ENCODE measurements around the gene GLYATL3.

GLYATL3 gene

GRCh38 chr6:49543087-49543858 lies 43.5 kb downstream of the GLYATL3 start:
- Histone ChIP-seq H3K36me3 (no peaks in the 10 kb centered on the region), H3K9ac (no peak overlapping the region), H3K4me3 (no peak overlapping the region), H3K4me2 (no peak overlapping the region), H3K4me1 (no peaks in the 10 kb centered on the region), H3K27me3 (no peaks in the 10 kb centered on the region), H3K27ac (no peak overlapping the region), H3K9me3 (no peaks in the 10 kb centered on the region), H4K20me1 (no peaks in the 10 kb centered on the region)
- TF ChIP-seq Cebpa-rat (IDR thresholded peaks at IDR 0.05): no peak

- Histone ChIP-seq H3K4me3 (no peak overlapping the region), H3K27ac (no peak overlapping the region), H3K9me3 (peaks cover 12% of the 10 kb centered on the region), H3K36me3 (no peaks in the 10 kb centered on the region), H3K4me2 (no peak overlapping the region), H3K9ac (no peak overlapping the region), H3K4me1 (no peaks in the 10 kb centered on the region), H3K27me3 (no peaks in the 10 kb centered on the region), H4K20me1 (no peaks in the 10 kb centered on the region)
- no peak for TF ChIP-seq Cebpa-rat (IDR thresholded peaks at IDR 0.05)
Measured at GRCh38 chr6:49546331-49546730, 46.6 kb downstream of the GLYATL3 start.

GRCh38 chr6:49548613-49549304 lies 49.0 kb downstream of the GLYATL3 start:
- Histone ChIP-seq H4K20me1 (no peaks in the 10 kb centered on the region), H3K27me3 (no peaks in the 10 kb centered on the region), H3K4me3 (no peak overlapping the region), H3K9ac (no peak overlapping the region), H3K9me3 (peaks cover 12% of the 10 kb centered on the region), H3K4me1 (no peaks in the 10 kb centered on the region), H3K4me2 (no peak overlapping the region), H3K27ac (no peak overlapping the region), H3K36me3 (no peaks in the 10 kb centered on the region)
- no peak for TF ChIP-seq Cebpa-rat (IDR thresholded peaks at IDR 0.05)

GRCh38 chr6:49549691-49550491 lies 50.2 kb downstream of the GLYATL3 start:
- Histone ChIP-seq H3K36me3 (no peaks in the 10 kb centered on the region), H4K20me1 (no peaks in the 10 kb centered on the region), H3K4me3 (no peak overlapping the region), H3K9ac (no peak overlapping the region), H3K9me3 (peaks cover 12% of the 10 kb centered on the region), H3K27me3 (no peaks in the 10 kb centered on the region), H3K4me1 (no peaks in the 10 kb centered on the region), H3K27ac (no peak overlapping the region), H3K4me2 (no peak overlapping the region)
- TF ChIP-seq Cebpa-rat (IDR thresholded peaks at IDR 0.05): no peak

GRCh38 chr6:49550492-49551077 lies 50.9 kb downstream of the GLYATL3 start, which contains the start of gene C6orf141:
Gene C6orf141, plus strand, starts transcription at chr6:49550668. Its CDS starts 125 bp downstream, at chr6:49550793.
- no peaks in the 10 kb centered on the region for H3K4me1 ChIP-seq
- no peak for TF ChIP-seq Cebpa-rat (IDR thresholded peaks at IDR 0.05)
- H3K27ac ChIP-seq: no peak within 1 kb of the TSS
- H3K4me3 ChIP-seq: no peak within 1 kb of the TSS
- no peak within 1 kb of the TSS for H3K9ac ChIP-seq
- H3K4me2 ChIP-seq: no peak within 1 kb of the TSS
- no peaks in the 10 kb centered on the region for H4K20me1 ChIP-seq
- no peaks in the 10 kb centered on the region for H3K27me3 ChIP-seq
- peaks cover 12% of the 10 kb centered on the region for H3K9me3 ChIP-seq
- no peaks in the 10 kb centered on the region for H3K36me3 ChIP-seq

- peaks cover 12% of the 10 kb centered on the region for H3K9me3 ChIP-seq
- H3K27me3 ChIP-seq: no peaks in the 10 kb centered on the region
- H3K27ac ChIP-seq: no peak overlapping the region
- no peaks in the 10 kb centered on the region for H3K4me1 ChIP-seq
- H3K4me3 ChIP-seq: no peak overlapping the region
- H3K4me2 ChIP-seq: no peak overlapping the region
- no peak overlapping the region for H3K9ac ChIP-seq
- no peak for TF ChIP-seq Cebpa-rat (IDR thresholded peaks at IDR 0.05)
- H4K20me1 ChIP-seq: no peaks in the 10 kb centered on the region
- no peaks in the 10 kb centered on the region for H3K36me3 ChIP-seq
Measured at GRCh38 chr6:49551078-49551865, 51.5 kb downstream of the GLYATL3 start.

GRCh38 chr6:49551866-49552129 lies 52.1 kb downstream of the GLYATL3 start:
- no peak for TF ChIP-seq Cebpa-rat (IDR thresholded peaks at IDR 0.05)
- H3K9ac ChIP-seq: no peak overlapping the region
- no peaks in the 10 kb centered on the region for H4K20me1 ChIP-seq
- H3K27ac ChIP-seq: no peak overlapping the region
- H3K36me3 ChIP-seq: no peaks in the 10 kb centered on the region
- no peaks in the 10 kb centered on the region for H3K4me1 ChIP-seq
- no peak overlapping the region for H3K4me2 ChIP-seq
- no peaks in the 10 kb centered on the region for H3K27me3 ChIP-seq
- peaks cover 12% of the 10 kb centered on the region for H3K9me3 ChIP-seq
- no peak overlapping the region for H3K4me3 ChIP-seq

GRCh38 chr6:49552596-49552995 lies 52.9 kb downstream of the GLYATL3 start:
- no peaks in the 10 kb centered on the region for H4K20me1 ChIP-seq
- H3K4me1 ChIP-seq: no peaks in the 10 kb centered on the region

GRCh38 chr6:49553384-49553783 lies 53.7 kb downstream of the GLYATL3 start:
- Histone ChIP-seq H3K9ac (no peak overlapping the region), H3K9me3 (peaks cover 12% of the 10 kb centered on the region), H3K36me3 (no peaks in the 10 kb centered on the region), H3K4me2 (no peak overlapping the region), H3K27ac (no peak overlapping the region), H3K4me1 (no peaks in the 10 kb centered on the region), H4K20me1 (no peaks in the 10 kb centered on the region), H3K27me3 (no peaks in the 10 kb centered on the region), H3K4me3 (no peak overlapping the region)
- no peak for TF ChIP-seq Cebpa-rat (IDR thresholded peaks at IDR 0.05)

More at GRCh38 chr6:49552596-49552995, 52.9 kb downstream of the GLYATL3 start:
- Histone ChIP-seq H3K36me3 (no peaks in the 10 kb centered on the region), H3K27me3 (no peaks in the 10 kb centered on the region), H3K4me3 (no peak overlapping the region), H3K4me2 (no peak overlapping the region), H3K9ac (no peak overlapping the region), H3K9me3 (peaks cover 12% of the 10 kb centered on the region), H3K27ac (no peak overlapping the region)
- TF ChIP-seq Cebpa-rat (IDR thresholded peaks at IDR 0.05): no peak
